Jurkat, Clone E6-1 (cell line): Measurements from ENCODE around the gene SLC8A3.

Source experiments
- DNase-seq: peaks from one replicate; pipeline ENCODE4 v3.0.0-alpha.2; 2011; ENCODE audit warnings: low read depth, low spot score
- H3K4me3 ChIP-seq: 2 replicates; pipeline ENCODE4 v1.5.1; 2011; ENCODE audit warnings: mild to moderate bottlenecking, low read length, control low read depth, moderate library complexity

Gene SLC8A3

DNA sequence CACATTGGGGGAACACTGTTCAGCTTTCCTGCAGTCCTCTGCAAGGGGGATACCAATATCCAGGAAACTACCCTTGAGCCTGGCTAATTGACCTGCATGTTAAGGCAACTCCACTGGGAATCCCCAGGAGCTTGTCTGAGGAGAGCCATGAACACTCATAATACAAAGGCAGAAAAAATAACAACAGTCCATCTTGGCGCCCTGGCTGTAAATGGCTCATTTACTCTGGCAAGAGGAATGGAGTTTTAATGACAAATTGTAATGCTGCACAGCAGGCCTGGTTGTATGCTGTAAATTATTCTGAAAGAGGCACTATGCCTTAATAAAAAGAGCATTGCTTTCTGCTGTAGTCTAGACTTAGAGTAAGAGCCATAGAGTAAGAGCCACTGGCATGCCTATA lies 58.3 kb downstream of the SLC8A3 start:
- no peak overlapping the region for H3K4me3 ChIP-seq
- no peak for DNase-seq

DNA sequence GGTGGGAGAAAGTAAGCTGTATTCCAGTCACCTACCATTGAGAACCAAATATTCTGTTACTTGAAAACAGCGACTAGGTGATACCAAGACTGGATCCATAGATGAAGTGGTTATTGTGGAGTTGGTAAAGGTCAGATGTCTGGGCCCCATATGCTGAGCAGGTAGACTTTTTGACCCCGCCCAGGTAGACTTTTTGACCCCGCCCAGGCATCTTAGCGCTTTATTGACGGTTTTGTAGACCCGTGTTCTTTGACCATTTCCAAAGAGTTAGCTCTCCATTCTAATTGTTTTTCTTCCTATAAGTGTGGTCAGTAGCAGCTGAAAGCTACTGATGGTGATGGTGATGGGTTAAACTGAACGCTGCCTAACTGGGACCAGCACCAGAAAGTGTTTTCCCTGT lies 61.6 kb downstream of the SLC8A3 start:
- no peak overlapping the region for H3K4me3 ChIP-seq
- DNase-seq, result no peak

DNA sequence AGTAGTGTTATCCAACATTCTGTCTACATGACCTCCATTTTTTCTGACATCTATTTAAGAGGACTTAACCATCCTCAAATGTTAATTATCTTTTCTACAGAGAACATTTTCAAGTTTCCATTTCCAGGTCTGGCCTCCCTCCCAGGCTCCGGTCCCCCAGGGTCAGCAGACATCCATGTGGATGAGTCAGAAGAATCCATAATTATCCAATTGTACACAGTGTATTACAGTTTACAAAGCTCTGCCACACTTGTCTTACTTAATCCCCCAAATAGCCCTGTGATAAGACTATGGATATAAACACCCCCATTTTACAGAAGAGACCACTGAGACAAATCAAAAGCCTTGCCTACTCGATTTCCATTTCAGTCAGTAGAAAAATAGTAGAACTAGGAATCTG lies 65.0 kb downstream of the SLC8A3 start:
- no peak overlapping the region for H3K4me3 ChIP-seq
- no peak for DNase-seq

DNA sequence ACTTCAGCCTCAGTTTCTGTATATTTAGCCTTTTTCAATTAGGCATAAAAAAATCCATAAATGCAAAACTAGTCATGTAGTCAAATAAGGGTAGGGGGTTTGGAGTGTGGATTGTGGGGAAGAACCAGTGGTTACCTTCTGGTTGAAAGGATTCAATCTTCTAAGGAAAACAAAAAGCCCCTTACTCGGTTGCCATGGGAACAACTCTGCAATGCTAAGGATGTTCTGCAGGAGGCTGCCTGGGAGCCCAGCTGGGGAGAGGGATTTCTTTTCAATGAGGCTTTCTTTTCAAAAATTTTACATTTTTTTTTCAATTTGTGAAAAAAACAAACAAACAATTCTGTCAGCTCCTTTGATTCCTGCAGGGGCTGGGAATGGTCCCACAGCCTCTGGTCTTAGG lies 67.2 kb downstream of the SLC8A3 start:
- DNase-seq, result no peak
- H3K4me3 ChIP-seq, result no peak overlapping the region

DNA sequence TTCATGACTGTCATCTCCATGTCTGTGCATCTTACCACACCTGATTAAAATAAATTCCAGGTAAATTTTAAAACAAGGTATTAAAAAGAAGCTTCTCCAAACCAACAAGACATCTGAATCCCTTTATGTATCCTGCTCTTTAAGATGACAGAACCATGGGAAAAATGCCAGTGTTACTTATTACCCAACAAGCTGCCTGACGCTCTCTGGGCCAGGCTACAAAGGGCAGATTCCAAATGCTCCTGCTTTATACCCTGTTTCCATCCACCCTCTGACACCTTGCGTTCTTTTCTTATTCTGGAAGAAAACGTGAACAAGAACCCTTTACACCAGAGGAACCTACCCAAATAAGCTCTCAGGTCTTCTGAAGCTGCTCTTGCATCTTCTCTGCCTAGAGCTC lies 70.7 kb downstream of the SLC8A3 start:
- no peak overlapping the region for H3K4me3 ChIP-seq
- no peak for DNase-seq

DNA sequence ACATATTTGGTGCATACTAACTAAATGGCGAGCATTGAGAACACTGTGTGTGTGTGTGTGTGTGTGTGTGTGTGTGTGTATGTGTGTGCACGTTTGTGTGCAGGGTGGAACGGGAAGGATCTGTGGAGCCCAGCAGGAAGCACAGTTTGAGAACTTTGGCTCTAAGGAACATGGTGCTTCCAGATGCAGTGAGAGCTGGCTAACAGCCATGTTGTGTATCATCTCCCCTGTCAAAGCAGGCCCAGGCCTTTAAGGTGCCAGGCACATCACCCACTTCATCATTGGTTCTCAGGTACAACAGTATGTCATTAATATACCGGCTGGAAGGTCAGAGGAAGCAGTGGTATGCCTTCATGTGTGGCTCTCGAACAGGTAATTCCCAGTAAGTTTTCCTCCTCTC lies 72.5 kb downstream of the SLC8A3 start:
- DNase-seq, result no peak
- no peak overlapping the region for H3K4me3 ChIP-seq

DNA sequence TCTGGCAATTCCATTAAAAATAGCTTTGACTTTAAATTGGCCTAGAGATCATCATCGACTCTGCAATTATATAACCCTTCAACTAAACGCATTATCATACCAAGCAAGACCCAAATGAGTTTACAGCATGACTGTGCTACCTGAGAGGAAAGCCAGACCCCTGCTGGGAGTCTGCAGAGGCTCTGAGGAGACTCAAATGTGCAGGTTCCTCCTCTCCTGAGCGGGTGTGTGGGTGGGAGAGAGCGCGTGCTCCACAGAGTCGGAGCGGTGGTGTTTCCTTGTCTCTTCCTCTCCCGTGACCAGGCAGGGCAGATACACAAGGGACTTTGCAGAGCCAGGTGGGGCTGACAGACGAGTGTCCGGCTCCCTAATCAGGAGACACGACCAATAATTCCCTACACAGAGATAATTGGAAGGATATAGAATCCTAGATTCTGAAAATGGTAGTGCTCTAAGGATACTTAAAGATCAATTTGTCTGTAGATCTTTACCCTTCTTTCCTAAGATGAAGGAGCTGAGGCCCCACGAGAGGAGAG lies 74.1 kb downstream of the SLC8A3 start:
- DNase-seq, result no peak

DNA sequence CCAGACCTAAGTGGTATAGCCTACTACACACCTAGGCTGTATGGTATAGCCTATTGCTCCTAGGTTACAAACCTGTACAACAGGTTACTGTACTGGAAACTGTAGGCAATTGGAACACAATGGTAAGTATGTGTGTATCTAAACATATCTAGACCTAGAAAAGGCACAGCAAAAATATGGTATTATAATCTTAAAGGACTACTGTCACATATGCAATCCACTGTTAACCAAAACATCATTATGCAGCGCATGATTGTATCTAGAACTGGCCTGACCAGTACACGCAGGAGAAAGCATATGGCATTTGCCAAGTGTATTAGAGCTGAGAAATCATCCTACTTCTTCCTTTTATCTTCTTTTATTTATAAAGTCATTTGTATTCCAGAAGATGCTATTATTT lies 75.5 kb downstream of the SLC8A3 start:
- H3K4me3 ChIP-seq, result no peak overlapping the region
- DNase-seq, result no peak

More for the DNA sequence above, 74.1 kb downstream of the SLC8A3 start:
- no peak overlapping the region for H3K4me3 ChIP-seq

DNA sequence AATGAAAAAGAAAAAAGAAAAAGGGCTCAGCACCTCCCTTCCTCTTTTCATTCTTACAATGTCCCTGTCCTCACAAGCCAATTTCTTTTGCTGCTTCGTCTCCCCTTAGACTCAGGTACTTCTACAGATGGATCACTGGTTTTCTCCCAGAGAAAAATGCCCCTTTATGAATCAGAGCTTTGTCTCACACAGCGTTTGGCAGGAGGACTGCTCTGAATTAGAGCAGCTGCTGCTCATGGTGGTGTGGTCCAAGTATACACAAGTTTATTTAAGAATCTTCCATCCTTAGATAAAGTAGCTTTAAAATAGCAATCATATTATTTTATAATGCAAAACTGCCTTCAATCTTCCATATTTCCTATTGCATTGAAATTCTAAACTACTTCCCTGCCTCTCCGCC lies 80.3 kb downstream of the SLC8A3 start:
- H3K4me3 ChIP-seq, result no peak overlapping the region
- no peak for DNase-seq

DNA sequence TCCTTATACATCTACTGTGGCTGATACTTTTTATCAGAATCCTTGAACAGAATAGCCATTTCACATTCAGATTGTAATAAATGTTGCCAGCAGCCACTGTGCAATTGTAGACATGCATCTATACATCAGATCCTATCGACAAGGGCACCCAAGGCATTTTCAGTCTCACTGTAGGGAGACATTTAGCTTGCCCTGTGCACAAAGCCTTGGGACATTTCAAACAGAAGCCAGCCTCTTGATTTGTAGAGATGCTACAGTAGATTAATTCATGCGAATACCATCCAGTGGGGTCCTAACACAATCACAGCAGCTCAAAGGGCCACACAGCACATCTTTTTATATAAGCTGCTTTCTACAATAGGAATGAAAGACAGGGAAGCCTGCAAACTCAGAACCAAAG lies 81.4 kb downstream of the SLC8A3 start:
- no peak for DNase-seq

DNA sequence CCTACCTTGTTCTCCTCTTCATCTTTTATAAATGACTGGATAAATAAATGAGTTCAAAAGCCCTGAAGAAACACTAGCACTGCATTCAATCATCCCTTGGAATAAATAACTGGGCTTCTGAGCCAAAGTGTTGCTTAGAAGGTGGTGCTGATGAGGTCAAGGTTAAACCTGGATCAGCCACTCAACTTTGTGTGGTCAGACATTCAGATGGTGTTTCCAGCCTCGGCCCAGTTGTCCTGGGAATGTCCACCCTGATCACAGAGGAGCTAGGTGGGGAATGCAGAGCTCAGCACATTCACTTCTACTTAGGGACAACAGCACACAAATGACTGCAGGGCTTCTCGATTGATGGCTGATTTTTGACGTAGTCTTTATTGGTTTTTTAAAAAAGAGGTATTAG lies 88.7 kb downstream of the SLC8A3 start:
- H3K4me3 ChIP-seq, result no peak overlapping the region

More for the DNA sequence above, 81.4 kb downstream of the SLC8A3 start:
- H3K4me3 ChIP-seq, result no peak overlapping the region

DNA sequence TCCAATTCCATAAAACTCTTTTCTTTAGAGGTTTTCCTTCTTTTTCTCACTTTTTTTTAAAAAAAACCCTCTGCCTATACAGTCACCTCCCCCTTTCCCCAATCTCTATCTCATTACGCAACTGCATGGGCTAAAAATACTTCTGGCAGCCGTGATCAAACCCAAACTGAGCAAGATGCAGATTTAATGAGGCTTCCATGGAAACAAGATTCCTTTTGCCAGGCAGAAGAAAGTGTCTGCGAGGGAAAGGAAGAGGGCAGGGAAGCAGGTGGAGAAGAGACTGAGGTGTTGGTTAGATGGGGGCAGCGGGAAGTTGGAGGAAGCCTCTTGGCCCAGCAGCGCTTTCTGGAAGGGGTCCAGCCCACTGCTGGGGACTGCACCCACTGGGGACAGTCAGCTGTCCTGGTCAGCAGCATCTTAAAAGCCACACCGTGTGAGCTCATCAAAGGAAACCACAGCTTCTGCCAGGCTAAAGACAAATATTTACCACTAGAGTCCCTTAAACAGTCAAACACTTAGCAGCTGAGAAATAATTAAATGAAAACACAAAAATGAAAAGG lies 90.4 kb downstream of the SLC8A3 start:
- no peak overlapping the region for H3K4me3 ChIP-seq
- DNase-seq, result no peak

More for the DNA sequence above, 88.7 kb downstream of the SLC8A3 start:
- DNase-seq, result no peak

DNA sequence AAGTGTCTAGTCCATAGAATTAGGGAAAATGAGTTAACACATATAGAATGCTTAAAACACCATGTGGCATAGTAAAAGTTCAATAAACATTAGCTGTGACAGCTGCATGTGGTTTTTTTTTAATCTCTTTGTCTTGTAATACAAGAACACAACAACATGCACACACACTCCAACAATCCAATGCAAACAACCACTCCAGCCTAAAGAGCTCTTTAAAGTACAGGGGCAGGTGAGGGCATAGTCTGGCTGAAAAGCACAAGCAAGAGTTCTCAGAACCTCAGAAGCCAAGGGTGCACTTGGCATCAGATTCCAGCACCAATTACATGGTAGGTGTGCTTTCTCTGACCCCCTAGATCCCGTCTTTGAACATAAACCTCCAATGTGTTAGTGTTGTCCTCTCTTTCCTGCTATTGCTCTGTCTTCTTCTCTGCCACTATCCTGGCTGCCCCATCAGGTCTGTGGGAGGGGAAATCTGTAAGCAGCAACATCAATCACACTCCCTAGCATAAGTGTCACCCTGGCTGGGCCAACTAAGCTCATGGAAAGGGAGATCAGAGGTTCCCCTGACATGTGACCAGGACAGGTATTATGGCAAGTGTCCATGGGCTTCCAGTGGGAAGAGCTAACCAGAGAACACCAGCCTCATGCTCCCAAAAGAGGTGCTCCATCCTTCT lies 91.0 kb downstream of the SLC8A3 start:
- no peak for DNase-seq

DNA sequence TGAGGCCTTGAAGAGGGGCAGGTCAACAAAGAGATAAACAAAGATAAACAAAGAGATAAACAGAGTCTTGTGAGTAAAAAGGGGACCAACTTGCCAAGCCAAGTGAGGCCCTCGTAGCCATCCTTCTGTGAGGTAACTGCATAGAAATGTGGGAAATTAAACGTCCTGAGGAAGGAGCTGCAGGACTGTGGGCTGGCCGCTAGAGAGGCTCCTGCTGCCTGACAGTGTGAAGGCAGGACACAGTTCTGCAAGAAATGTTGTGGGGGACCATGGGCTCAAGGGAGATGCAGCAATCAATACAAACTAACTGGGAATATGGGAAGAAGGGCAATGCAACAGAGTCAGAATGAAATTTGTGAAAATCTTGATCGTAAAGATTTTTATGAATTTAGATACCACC lies 91.9 kb downstream of the SLC8A3 start:
- H3K4me3 ChIP-seq, result no peak overlapping the region
- DNase-seq, result no peak

More for the DNA sequence above, 91.0 kb downstream of the SLC8A3 start:
- no peak overlapping the region for H3K4me3 ChIP-seq

DNA sequence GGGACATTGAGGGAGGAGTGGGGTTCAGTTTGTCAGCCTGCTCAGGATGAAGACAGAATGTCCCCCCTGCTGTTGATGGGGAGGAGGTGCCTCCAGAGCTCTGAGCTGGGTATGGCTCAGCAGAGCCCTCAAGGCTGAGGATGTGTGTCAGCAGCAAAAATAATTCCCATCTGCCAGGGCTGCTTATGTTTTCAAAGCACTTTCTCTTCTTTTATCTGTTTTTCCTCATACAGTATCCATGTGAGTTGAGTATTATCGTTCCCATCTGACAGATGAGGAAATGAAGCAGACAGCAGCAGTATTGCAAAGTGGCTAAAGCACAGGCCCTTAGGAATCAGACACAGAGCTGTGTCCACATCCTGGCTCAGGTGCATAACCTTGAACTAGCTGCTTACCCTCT lies 94.1 kb downstream of the SLC8A3 start:
- no peak overlapping the region for H3K4me3 ChIP-seq
- DNase-seq, result no peak

DNA sequence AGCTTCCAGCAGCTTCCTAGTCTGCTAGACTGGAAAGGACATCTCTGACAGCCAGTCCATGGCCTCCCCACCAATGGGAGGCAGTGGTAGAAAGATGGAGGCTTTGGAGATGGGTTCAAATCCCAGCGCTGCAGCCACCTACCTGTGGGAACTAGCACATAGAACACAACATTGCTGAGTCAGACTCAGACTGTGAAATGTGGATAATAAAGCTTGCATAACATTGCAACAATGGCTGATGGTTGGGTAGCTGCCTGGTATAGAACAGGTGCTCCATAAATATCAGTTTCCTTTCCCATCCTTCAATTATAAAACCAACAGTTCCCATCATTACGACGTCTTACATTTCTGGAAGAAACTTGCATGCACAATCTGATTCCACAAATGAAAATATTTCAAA lies 94.6 kb downstream of the SLC8A3 start:
- H3K4me3 ChIP-seq, result no peak overlapping the region
- DNase-seq, result no peak

DNA sequence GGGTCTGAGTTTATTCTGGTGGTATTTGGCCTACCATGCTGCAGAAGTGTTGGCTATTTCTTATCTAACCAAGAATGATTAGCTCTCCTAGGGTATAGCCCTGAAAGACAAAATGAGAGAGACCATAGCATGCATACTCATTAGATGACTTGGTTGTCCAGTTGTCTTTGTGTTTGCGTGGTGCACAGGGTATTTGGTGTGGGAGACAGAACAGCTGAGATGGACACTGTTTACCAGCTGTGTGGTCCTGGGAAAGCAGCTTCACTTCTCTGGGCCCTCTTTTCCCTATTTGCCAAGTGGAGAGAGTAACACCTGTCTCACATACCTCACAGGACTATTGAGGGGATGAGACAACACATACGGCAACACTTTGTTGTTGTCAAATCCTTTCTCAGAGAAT lies 95.6 kb downstream of the SLC8A3 start:
- H3K4me3 ChIP-seq, result no peak overlapping the region
- no peak for DNase-seq

DNA sequence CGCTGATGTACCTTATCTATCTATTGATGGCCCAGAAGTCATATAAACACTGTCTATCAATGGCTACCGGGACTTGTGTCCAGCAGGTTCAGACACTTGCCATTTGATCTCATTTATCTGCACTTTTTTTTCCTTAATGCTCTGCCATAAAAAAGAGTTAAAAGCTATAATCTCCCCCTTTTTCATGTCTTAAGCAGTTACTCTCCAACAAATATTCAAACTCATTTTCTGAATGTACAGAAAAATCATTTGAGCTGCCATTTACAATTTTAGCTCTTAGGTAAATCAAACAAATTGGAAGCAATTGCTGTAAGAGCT lies 101.4 kb downstream of the SLC8A3 start:
- no peak for DNase-seq
- H3K4me3 ChIP-seq, result no peak overlapping the region

DNA sequence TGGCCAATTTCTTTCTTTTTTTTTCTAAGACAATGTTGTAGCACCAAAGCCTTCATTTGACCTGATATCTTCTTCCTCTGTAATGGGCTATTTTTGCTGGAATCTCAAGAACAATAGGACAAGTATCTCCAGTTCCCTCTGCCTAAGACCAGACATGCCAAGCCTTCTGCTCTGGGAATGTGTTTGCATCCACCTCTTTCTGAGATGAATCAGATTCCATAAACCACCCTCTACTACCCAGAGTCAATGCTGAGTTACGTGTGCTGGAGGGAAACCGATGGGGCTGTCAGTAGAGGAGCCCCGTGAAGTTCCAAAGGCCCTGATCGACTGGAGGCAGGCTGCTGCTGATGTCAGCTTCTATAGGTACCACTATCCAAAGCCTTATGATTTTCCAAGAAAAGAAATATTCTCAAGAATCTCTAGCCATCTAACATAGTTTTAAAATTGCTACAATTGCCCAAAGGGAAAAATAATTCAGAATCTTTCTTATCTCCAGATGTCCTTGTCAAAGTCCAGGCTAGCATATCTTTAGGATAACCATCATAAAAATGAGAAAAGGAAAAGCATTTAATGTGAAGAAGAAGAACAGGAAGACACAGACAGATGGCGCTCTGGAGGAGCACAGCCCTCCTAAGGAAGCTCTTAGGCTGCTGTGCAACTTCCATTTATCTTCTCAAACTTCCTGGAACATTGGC lies 101.9 kb downstream of the SLC8A3 start:
- DNase-seq, result peak; percentile 28
- H3K4me3 ChIP-seq, result no peak overlapping the region

DNA sequence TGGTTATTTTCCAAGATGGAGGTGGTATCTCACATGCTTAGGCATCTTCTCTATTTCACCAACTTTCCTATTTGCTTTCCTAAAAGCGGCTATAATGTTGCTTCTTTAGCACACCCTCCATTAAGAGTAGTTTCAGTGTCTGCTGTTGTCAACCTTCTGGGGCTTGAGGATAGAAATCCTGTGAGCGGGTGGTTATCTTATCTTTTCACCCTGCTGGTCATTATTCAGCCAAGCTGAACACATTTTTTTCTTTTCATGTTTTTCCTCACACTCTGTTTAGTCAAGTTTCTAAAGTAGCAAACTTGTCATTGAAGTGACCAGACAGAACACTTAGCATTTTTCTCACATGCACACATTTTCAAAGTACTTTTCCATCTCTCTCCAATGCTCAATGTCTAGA lies 104.5 kb downstream of the SLC8A3 start:
- DNase-seq, result no peak
- H3K4me3 ChIP-seq, result no peak overlapping the region

DNA sequence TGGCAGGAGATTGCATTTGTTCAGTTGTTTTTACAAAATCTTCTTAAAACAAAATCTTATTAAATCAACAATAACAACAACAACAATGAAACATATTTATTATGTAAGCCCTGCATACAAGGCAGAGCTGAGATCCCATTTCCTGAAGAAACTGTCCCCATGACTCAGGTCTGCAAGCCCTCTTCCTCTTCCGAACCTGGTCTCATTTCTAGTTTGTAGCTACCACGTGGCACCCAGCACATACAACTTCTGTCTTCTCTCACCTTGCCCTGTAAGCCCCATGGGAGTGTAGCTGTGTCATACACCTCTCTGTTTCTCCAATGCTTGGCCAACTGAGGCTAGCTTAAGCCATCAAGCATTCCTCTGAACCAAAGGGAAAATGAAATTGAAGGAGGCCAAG lies 106.4 kb downstream of the SLC8A3 start:
- no peak overlapping the region for H3K4me3 ChIP-seq
- no peak for DNase-seq
